Stimulated activated CD4-positive, alpha-beta T cell treated with anti-CD3 and anti-CD28 coated beads, Interleukin-15, amount 100 ng/mL, for 24 hours (primary cell): ENCODE data around the gene NDUFAF2.
"Not testable (repeated sequence)": the region's sequence is repeated elsewhere in the genome, so short reads cannot be mapped to it uniquely, and the experiment has no call there.

Experiments used
- DNase-seq: peaks from one replicate; pipeline ENCODE4 v3.0.0-alpha.2; 2020

NDUFAF2 gene

GRCh38 chr5:61184708-61185107, 239.7 kb downstream of the NDUFAF2 start:
- no peak for DNase-seq

GRCh38 chr5:61186634-61187033, 241.6 kb downstream of the NDUFAF2 start:
- DNase-seq = no peak

- not testable (repeated sequence) for DNase-seq
These were observed 242.3 kb downstream of the NDUFAF2 start for GRCh38 chr5:61187352-61187751.

- not testable (repeated sequence) for DNase-seq
These were observed 242.8 kb downstream of the NDUFAF2 start for GRCh38 chr5:61187826-61188225.

- no peak for DNase-seq
These were observed 253.6 kb downstream of the NDUFAF2 start for GRCh38 chr5:61198606-61199005.

- no peak for DNase-seq
These were observed 255.7 kb downstream of the NDUFAF2 start for GRCh38 chr5:61200582-61201155.

- DNase-seq = no peak
These were observed 257.2 kb downstream of the NDUFAF2 start for GRCh38 chr5:61202213-61202612.
